K562 (cell line): Measurements from ENCODE around the gene FRMD5.

Source experiments
- CC2D1A ChIP-seq: fragments of 450-650 bp; IDR thresholded peaks from 2 replicates; pipeline ENCODE4 v1.6.1; 2017; ENCODE audit warnings: mild to moderate bottlenecking
- PKNOX1 ChIP-seq: fragments of 450-650 bp; IDR thresholded peaks from 2 replicates; pipeline ENCODE4 v1.6.1; 2016
- RBFOX2 ChIP-seq: fragments of 200-400 bp; formaldehyde crosslinking; IDR thresholded peaks from 2 replicates; pipeline ENCODE4 v1.6.1; 2017; ENCODE audit warnings: low read depth, mild to moderate bottlenecking, low read length, moderate library complexity
- TBL1XR1 ChIP-seq, 2 experiments: IDR thresholded peaks; 2 replicates each; pipeline ENCODE4 v1.6.1; 2012; ENCODE audit warnings: improper control_type of control experiment in 2 of 2, low read length in 2 of 2, mild to moderate bottlenecking in 1 of 2
- THRB ChIP-seq: fragments of 450-650 bp; formaldehyde crosslinking; conservative IDR thresholded peaks from 2 replicates; pipeline ENCODE4 v1.4.0; 2022; ENCODE audit warnings: mild to moderate bottlenecking, missing genetic modification characterization
- TRIM28 ChIP-seq: fragments of 450-650 bp; IDR thresholded peaks from 2 replicates; pipeline ENCODE4 v1.6.1; 2017
- U2AF1 ChIP-seq: fragments of 200-400 bp; formaldehyde crosslinking; optimal IDR thresholded peaks from 2 replicates; pipeline ENCODE3; 2017; ENCODE audit warnings: mild to moderate bottlenecking, low read depth, low read length, moderate library complexity

- TF ChIP-seq TRIM28 (no peak), U2AF1 (no peak), RBFOX2 (no peak), THRB (no peak), CC2D1A (no peak), TBL1XR1 (IDR thresholded peaks at IDR 0.05; ENCODE audit: low read length in 2 of 2) (no peak), PKNOX1 (no peak)
Measured at GRCh38 chr15:44099671-44100070, 95.4 kb downstream of the FRMD5 start.
